Limb (tissue), 2 donors: ENCODE measurements around the gene CREBRF.
"Not testable (repeated sequence)": the region's sequence is repeated elsewhere in the genome, so short reads cannot be mapped to it uniquely, and the experiment has no call there.

Experiments used
- DNase-seq, 2 donors: peaks; one replicate each; pipeline ENCODE4 v3.0.0-alpha.2; 2016; ENCODE audit errors: extremely low spot score in 2 of 2

Gene CREBRF

GRCh38 chr5:173078878-173079277 lies 22.7 kb downstream of the CREBRF start:
- DNase-seq: no peak

- DNase-seq: no peak
Observed at GRCh38 chr5:173089581-173089980, 33.4 kb downstream of the CREBRF start.

- DNase-seq: no peak
Observed at GRCh38 chr5:173090639-173091038, 34.5 kb downstream of the CREBRF start.

- DNase-seq: no peak
Observed at GRCh38 chr5:173091981-173092380, 35.8 kb downstream of the CREBRF start.

GRCh38 chr5:173093606-173094005 lies 37.5 kb downstream of the CREBRF start:
- DNase-seq: no peak

- DNase-seq: no peak
Observed at GRCh38 chr5:173094012-173094661, 38.0 kb downstream of the CREBRF start.

GRCh38 chr5:173098787-173099186 lies 42.6 kb downstream of the CREBRF start:
- no peak for DNase-seq

- no peak for DNase-seq
Observed at GRCh38 chr5:173099461-173099860, 43.3 kb downstream of the CREBRF start.

GRCh38 chr5:173101245-173101644 lies 45.1 kb downstream of the CREBRF start:
- DNase-seq: no peak

- no peak for DNase-seq
Observed at GRCh38 chr5:173103411-173103810, 47.3 kb downstream of the CREBRF start.

- DNase-seq: no peak
Observed at GRCh38 chr5:173108914-173109313, 52.8 kb downstream of the CREBRF start.

- no peak for DNase-seq
Observed at GRCh38 chr5:173114536-173114935, 58.4 kb downstream of the CREBRF start.

GRCh38 chr5:173119719-173120118 lies 63.6 kb downstream of the CREBRF start:
- DNase-seq: no peak

GRCh38 chr5:173123416-173123815 lies 67.3 kb downstream of the CREBRF start:
- DNase-seq: no peak

GRCh38 chr5:173132166-173132565 lies 76.0 kb downstream of the CREBRF start:
- DNase-seq: not testable (repeated sequence)

GRCh38 chr5:173138707-173139106 lies 82.6 kb downstream of the CREBRF start:
- no peak for DNase-seq

- no peak for DNase-seq
Observed at GRCh38 chr5:173139631-173140030, 83.5 kb downstream of the CREBRF start.

- DNase-seq: no peak
Observed at GRCh38 chr5:173140769-173141168, 84.6 kb downstream of the CREBRF start.

GRCh38 chr5:173143567-173143966 lies 87.4 kb downstream of the CREBRF start:
- no peak for DNase-seq

GRCh38 chr5:173144200-173145176 lies 88.3 kb downstream of the CREBRF start, which contains the start of gene BNIP1:
Gene BNIP1 (plus strand): TSS chr5:173144531. CDS start chr5:173144546, 15 bp downstream.
- peak; percentile 92 to 98 for DNase-seq

- DNase-seq: no peak
Observed at GRCh38 chr5:173148354-173148753, 92.2 kb downstream of the CREBRF start.

GRCh38 chr5:173152547-173152946 lies 96.4 kb downstream of the CREBRF start:
- no peak for DNase-seq
